ENCODE data around the gene CFDP1. TPM values are rescaled to one million over a fixed set of nuclear protein-coding genes. Genes with fewer than 3 reads are reported as not detected.

The CFDP1 gene
- total and polyA plus RNA-seq, 2 of the 13 experiments (the other 11 are each of a cell fraction or from before 2014, with no cell fraction given), result 78.6 to 153 TPM

DNA sequence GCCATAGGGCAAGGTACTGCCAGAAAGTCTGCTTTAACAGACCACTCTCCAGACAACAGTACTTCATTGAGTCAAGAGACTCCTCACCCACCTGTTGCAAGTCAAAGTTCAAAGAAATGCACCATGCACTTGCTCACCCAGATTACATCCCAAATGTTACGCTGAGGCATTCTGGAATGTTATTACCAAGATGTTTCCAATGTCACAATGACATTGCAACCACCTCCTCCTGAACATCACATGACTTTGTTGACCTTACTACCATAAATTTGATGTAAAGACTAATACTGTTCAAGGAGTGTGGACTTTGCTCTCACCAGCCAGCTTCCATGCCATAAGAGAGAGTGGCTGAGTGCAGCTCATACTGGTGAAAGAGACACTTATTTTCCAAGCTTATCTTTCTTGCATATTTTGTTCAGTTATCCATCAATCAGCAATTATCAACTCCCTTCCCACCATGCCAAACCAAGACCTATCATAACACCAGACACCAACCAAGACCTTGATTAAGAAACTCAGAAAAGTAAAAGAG lies 123.3 kb downstream of the CFDP1 start (continued):
- peak; percentile 20; the same call in 1 of the 2 replicates for TF ChIP-seq MEIS1 (CRISPR knock-in tag; IDR thresholded peaks at IDR 0.05; ENCODE audit: borderline replicate concordance)
- no peak for TF ChIP-seq DR1 (CRISPR knock-in tag; IDR thresholded peaks at IDR 0.05)
- TF ChIP-seq GRHL1 (CRISPR knock-in tag; conservative IDR thresholded peaks at IDR 0.05), result no peak
- no peak for TF ChIP-seq HOXD1 (CRISPR knock-in tag; IDR thresholded peaks at IDR 0.05)
- TF ChIP-seq TAF1 (CRISPR knock-in tag; IDR thresholded peaks at IDR 0.05), result no peak
- TF ChIP-seq YY1 (IDR thresholded peaks at IDR 0.05; ENCODE audit: insufficient read depth, insufficient replicate concordance, low read depth, low read length), result no peak
- no peak for TF ChIP-seq TBP (CRISPR knock-in tag; IDR thresholded peaks at IDR 0.05)
- TF ChIP-seq, protein P1, sequence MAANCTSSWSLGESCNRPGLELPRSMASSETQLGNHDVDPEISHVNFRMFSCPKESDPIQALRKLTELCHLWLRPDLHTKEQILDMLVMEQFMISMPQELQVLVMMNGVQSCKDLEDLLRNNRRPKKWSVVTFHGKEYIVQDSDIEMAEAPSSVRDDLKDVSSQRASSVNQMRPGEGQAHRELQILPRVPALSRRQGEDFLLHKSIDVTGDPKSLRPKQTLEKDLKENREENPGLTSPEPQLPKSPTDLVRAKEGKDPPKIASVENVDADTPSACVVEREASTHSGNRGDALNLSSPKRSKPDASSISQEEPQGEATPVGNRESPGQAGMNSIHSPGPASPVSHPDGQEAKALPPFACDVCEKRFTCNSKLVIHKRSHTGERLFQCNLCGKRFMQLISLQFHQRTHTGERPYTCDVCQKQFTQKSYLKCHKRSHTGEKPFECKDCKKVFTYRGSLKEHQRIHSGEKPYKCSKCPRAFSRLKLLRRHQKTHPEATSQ (CRISPR knock-in tag; IDR thresholded peaks at IDR 0.05; ENCODE audit: borderline replicate concordance), result no peak
- peak; percentile 82 for TF ChIP-seq IRF2 (CRISPR knock-in tag; IDR thresholded peaks at IDR 0.05)
- TF ChIP-seq KMT2B (CRISPR knock-in tag; IDR thresholded peaks at IDR 0.05), result no peak
- no peak for TF ChIP-seq ZNF749 (CRISPR knock-in tag; IDR thresholded peaks at IDR 0.05; ENCODE audit: borderline replicate concordance)
- TF ChIP-seq ATAD3A (CRISPR knock-in tag; IDR thresholded peaks at IDR 0.05), result no peak
- no peak for TF ChIP-seq AHR (CRISPR knock-in tag; IDR thresholded peaks at IDR 0.05)
- no peak for TF ChIP-seq TOPORS (CRISPR knock-in tag; IDR thresholded peaks at IDR 0.05)
- no peak for TF ChIP-seq NFATC3 (CRISPR knock-in tag; IDR thresholded peaks at IDR 0.05)
- no peak for TF ChIP-seq ZNF850 (CRISPR knock-in tag; conservative IDR thresholded peaks at IDR 0.05)
- no peak for TF ChIP-seq ZNF44 (CRISPR knock-in tag; IDR thresholded peaks at IDR 0.05)
- TF ChIP-seq, protein P2, sequence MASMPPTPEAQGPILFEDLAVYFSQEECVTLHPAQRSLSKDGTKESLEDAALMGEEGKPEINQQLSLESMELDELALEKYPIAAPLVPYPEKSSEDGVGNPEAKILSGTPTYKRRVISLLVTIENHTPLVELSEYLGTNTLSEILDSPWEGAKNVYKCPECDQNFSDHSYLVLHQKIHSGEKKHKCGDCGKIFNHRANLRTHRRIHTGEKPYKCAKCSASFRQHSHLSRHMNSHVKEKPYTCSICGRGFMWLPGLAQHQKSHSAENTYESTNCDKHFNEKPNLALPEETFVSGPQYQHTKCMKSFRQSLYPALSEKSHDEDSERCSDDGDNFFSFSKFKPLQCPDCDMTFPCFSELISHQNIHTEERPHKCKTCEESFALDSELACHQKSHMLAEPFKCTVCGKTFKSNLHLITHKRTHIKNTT (CRISPR knock-in tag; IDR thresholded peaks at IDR 0.05), result no peak
- TF ChIP-seq ZBTB8A (CRISPR knock-in tag; IDR thresholded peaks at IDR 0.05; ENCODE audit: borderline replicate concordance, low read depth), result no peak
- peak; percentile 93 for TF ChIP-seq FOXA3 (CRISPR knock-in tag; IDR thresholded peaks at IDR 0.05)
- no peak for TF ChIP-seq ZNF619 (CRISPR knock-in tag; IDR thresholded peaks at IDR 0.05)
- no peak for TF ChIP-seq ZNF101 (CRISPR knock-in tag; IDR thresholded peaks at IDR 0.05; ENCODE audit: borderline replicate concordance, low read depth)
- TF ChIP-seq EEA1 (CRISPR knock-in tag; IDR thresholded peaks at IDR 0.05; ENCODE audit: borderline replicate concordance), result no peak
- TF ChIP-seq ZBTB42 (CRISPR knock-in tag; IDR thresholded peaks at IDR 0.05), result no peak
- TF ChIP-seq ZMYM2 (CRISPR knock-in tag; IDR thresholded peaks at IDR 0.05), result 0 out of 2 replicates have a peak, but pooled peaks have one; percentile 24
- no peak for TF ChIP-seq MEIS2 (CRISPR knock-in tag; IDR thresholded peaks at IDR 0.05)
- no peak for TF ChIP-seq MXD3 (CRISPR knock-in tag; IDR thresholded peaks at IDR 0.05)
- TF ChIP-seq ELF4 (CRISPR knock-in tag; IDR thresholded peaks at IDR 0.05; ENCODE audit: borderline replicate concordance), result no peak
- TF ChIP-seq FOXA1 (IDR thresholded peaks at IDR 0.05), result no peak
- peak; percentile 93 for TF ChIP-seq FOXA1 (CRISPR knock-in tag; IDR thresholded peaks at IDR 0.05)

Data from HepG2 (cell line).